ENCODE results near the gene RPL27. TPM values are rescaled to one million over a fixed set of nuclear protein-coding genes. Genes with fewer than 3 reads are reported as not detected.
"Not testable (repeated sequence)": the region's sequence is repeated elsewhere in the genome, so short reads cannot be mapped to it uniquely, and the experiment has no call there.

The RPL27 gene
- total RNA-seq = 1,000 to 10,000 TPM; 1,154 to 1,186 TPM

DNA sequence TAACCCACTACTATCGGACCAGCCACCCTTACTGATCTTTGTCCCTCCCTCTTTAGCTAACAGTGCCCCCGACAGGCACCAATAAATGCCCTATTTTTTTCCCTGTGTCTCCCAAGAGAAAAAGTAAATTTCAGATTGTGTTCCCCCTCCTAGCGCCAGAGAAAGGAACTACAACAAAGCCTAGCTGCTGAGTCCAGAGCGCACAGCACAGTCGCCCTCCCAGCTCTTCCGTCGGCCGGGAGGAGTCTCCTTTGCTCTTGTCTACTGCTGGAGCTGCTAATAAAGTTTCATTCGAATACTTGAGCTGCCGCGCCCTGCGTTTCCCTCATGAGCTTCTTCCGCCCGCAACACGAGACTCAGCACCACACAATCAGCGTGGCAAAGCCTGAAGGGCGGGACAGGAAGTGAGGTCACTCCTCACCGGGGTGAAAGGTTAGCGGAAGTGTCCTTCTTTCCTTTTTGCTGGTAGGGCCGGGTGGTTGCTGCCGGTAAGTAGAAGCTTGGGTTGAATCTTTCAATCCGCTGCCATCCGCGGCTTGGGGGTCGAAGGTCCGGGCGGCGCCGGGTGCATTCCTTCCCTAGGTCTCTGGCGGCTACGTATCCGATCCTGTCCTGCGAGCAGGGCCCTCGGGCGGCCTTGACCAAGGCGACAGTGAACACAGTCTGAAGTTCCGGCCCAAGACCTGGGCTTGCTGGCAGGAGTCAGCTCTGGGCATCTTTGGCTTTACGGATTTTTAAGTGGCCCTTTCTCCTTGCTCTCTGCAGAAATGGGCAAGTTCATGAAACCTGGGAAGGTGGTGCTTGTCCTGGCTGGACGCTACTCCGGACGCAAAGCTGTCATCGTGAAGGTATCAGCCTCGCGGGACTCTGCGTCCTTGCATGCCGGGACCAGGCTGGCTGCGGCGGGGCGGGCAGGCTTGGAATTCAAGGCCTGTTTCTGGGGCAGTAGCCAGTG, at the start of gene RPL27:
TSS of gene RPL27 (plus strand) at position 436 of the 955 bp plus-strand sequence. CDS start at position 768, 332 bp downstream.
- H3K27ac Mint-ChIP-seq = peak within 1 kb of the TSS; percentile 93
- peak; percentile 97 for ATAC-seq (replicated peaks)
- peaks cover 4% of the 10 kb centered on the region for H3K4me1 Mint-ChIP-seq
- H3K4me3 Mint-ChIP-seq = peak within 1 kb of the TSS; percentile 83
- H3K36me3 Mint-ChIP-seq (ENCODE audit: low read depth) = peaks cover 74% of the 10 kb centered on the region
- H3K9me3 Mint-ChIP-seq = no peaks in the 10 kb centered on the region
- H3K27me3 Mint-ChIP-seq = no peaks in the 10 kb centered on the region

DNA sequence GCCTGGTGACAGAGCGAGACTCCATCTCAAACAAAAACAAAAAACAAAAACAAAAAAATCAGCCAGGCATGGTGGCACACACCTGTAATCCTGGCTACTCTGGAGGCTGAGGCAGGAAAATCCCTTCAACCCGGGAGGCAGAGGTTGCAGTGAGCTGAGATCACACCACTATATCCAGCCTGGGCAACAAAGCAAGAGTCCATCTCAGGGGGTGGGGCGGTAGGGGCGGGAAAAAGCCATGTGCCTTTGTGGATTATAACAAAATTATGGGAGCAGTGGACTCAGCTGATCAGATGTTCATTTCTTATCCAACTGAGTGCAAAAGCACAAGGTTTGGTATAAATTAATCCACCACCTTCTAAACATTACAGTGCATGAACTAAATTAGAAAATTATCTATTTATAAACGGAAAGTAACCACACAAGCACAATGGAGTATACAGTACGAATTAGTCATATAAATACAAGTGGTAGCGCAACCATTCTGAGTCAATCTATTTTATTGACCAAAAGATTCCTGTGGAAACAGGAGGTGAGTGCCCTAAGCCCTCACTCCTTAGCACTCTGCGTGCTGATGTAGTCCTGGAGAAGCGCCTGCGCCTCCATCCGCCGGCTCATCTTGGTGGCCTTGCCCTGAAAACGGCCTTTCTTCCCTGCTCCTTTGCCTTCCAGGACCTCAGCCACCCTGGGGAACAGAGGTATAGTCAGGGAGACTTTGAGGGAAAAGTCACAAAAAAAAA, 48.0 kb upstream of the RPL27 start:
- Mint-ChIP-seq H3K4me3 (no peak overlapping the region), H3K9me3 (no peaks in the 10 kb centered on the region), H3K27me3 (no peaks in the 10 kb centered on the region), H3K27ac (no peak overlapping the region), H3K36me3 (ENCODE audit: low read depth) (peaks cover 76% of the 10 kb centered on the region), H3K4me1 (no peaks in the 10 kb centered on the region)
- ATAC-seq (replicated peaks) = no peak

DNA sequence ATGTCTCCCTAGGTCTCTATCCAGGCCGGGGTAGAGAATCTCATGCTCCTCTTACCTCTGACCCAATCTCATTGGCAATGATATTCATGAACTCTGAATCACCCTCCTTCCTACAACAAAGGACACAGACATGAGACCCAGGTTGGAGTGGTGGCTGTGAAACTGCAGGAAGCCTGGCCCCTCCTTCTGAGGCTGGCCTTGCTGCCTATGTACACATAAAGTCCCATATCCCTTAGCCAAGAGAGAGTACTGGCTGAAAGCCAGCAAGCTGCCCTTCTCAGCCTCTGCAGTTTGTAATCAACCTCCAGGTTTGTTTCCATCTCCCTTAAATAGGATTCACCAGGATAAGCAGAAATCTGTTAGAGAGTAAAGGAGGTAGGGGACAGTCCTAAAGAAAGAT, 44.5 kb upstream of the RPL27 start:
- no peak for ATAC-seq (replicated peaks)
- H3K9me3 Mint-ChIP-seq = no peaks in the 10 kb centered on the region
- no peaks in the 10 kb centered on the region for H3K27me3 Mint-ChIP-seq
- H3K36me3 Mint-ChIP-seq (ENCODE audit: low read depth) = peaks cover 95% of the 10 kb centered on the region
- no peak overlapping the region for H3K27ac Mint-ChIP-seq
- H3K4me1 Mint-ChIP-seq = no peaks in the 10 kb centered on the region
- no peak overlapping the region for H3K4me3 Mint-ChIP-seq

DNA sequence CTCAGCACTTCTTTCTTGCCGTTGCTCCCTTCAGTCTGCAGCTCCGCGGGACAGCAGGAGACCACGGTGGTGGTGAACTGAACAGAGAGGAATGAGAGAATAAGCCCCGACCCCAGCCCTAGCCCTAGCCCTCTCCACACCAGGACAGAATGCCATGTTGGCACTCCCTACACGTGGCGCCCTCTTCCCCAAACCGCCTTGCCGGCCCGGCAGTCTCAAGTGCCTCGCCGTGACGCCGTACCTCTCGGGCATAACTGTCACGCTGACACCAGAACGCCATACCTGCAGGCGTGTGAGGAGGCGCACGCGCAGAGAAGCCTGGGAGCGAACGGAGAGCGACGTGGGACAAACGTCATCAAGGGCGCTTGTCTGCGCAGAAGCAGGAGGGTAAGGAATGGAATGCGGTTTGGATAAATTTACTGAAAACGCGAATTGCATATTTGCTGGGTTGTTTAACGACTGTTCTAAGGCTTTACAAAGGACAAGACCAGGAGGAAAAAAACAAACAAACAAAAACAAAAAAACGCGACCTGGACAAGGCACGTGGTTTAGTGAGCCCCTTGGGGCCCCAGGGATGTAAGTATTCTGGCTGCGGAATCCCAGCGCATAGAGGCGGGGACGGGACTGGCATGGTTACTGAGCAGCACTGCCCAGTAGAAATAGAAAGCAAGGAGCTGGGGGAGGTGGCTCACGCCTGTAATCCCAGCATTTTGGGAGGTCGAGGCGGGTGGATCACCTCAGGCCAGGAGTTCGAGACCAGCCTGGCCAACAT, 33.9 kb upstream of the RPL27 start, which contains the start of gene AARSD1:
TSS of gene AARSD1 (minus strand) at position 294 of the 772 bp plus-strand sequence. CDS start at position 280, 14 bp downstream.
- Mint-ChIP-seq H3K4me3 (peak within 1 kb of the TSS; percentile 85), H3K4me1 (peaks cover 12% of the 10 kb centered on the region), H3K27ac (peak within 1 kb of the TSS; percentile 85), H3K36me3 (ENCODE audit: low read depth) (peaks cover 52% of the 10 kb centered on the region), H3K27me3 (no peaks in the 10 kb centered on the region), H3K9me3 (no peaks in the 10 kb centered on the region)
- ATAC-seq (replicated peaks) = peak; percentile 99

DNA sequence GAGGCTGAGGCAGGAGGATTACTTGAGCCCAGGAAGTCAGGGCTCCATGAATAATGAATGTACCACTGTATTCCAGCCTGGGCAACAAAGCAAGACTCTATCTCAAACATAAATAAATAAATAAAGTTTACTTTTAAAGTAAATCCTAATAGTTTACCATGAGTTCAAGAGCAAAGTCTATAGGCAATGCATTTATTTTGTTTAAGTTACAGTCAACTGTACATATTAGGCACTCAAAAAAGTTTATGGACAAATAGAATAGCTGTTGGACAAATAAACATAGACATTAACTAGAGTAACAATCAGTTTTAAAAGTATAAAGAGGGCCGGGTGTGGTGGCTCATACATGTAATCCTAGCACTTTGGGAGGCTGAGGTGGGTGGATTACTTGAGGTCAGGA, 30.3 kb upstream of the RPL27 start:
- H3K4me3 Mint-ChIP-seq = no peak overlapping the region
- H3K36me3 Mint-ChIP-seq (ENCODE audit: low read depth) = peaks cover 16% of the 10 kb centered on the region
- no peak for ATAC-seq (replicated peaks)
- peaks cover 12% of the 10 kb centered on the region for H3K4me1 Mint-ChIP-seq
- no peaks in the 10 kb centered on the region for H3K9me3 Mint-ChIP-seq
- H3K27me3 Mint-ChIP-seq = no peaks in the 10 kb centered on the region
- H3K27ac Mint-ChIP-seq = no peak overlapping the region

DNA sequence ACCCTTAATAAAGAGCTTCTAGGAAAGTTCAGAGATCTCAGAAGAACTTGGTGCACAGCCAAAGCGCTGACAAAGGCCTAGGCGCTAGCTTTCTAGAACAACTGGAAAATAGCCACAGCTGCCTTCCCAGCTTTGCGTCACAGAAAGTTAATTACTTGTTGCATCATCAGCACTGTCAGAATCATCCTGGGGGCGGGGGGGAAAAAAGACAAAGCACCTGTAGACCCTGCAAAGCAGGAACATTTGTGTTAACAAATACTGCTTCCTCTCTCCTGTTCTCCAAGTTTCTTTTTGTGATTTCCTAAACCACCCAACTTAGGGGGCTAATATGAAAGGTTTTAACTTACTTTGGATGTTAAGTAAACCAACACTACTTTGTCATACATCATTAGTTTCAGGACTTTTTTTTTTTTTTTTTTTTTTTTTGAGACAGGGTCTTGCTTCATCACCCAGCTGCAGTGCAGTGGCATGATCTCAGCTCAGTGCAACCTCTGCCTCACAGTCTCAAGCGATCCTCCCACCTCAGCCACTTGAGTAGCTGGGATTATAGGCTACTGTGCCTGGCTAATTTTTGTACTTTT, 29.1 kb upstream of the RPL27 start:
- Mint-ChIP-seq H3K4me1 (peaks cover 5% of the 10 kb centered on the region), H3K27me3 (no peaks in the 10 kb centered on the region), H3K9me3 (no peaks in the 10 kb centered on the region), H3K36me3 (ENCODE audit: low read depth) (peaks cover 5% of the 10 kb centered on the region), H3K4me3 (no peak overlapping the region), H3K27ac (no peak overlapping the region)
- ATAC-seq (replicated peaks) = no peak

- Mint-ChIP-seq H3K4me3 (no peak overlapping the region), H3K27ac (no peak overlapping the region), H3K27me3 (no peaks in the 10 kb centered on the region), H3K9me3 (no peaks in the 10 kb centered on the region), H3K4me1 (no peaks in the 10 kb centered on the region), H3K36me3 (ENCODE audit: low read depth) (no peaks in the 10 kb centered on the region)
- no peak for ATAC-seq (replicated peaks)
These were observed 26.6 kb upstream of the RPL27 start for GRCh38 chr17:42971589-42971988.

- not testable (repeated sequence) for H3K4me1 Mint-ChIP-seq, H3K9me3 Mint-ChIP-seq
These were observed 24.9 kb upstream of the RPL27 start for GRCh38 chr17:42973323-42973722.

GRCh38 chr17:42975265-42975664, 23.0 kb upstream of the RPL27 start:
- Mint-ChIP-seq H3K4me1 (peaks cover 6% of the 10 kb centered on the region), H3K4me3 (no peak overlapping the region), H3K27me3 (no peaks in the 10 kb centered on the region), H3K36me3 (ENCODE audit: low read depth) (peaks cover 4% of the 10 kb centered on the region), H3K9me3 (no peaks in the 10 kb centered on the region), H3K27ac (no peak overlapping the region)
- no peak for ATAC-seq (replicated peaks)

More at GRCh38 chr17:42973323-42973722, 24.9 kb upstream of the RPL27 start:
- H3K27ac Mint-ChIP-seq; H3K27me3 Mint-ChIP-seq; H3K36me3 Mint-ChIP-seq (ENCODE audit: low read depth); H3K4me3 Mint-ChIP-seq; ATAC-seq (replicated peaks): not testable (repeated sequence)

GRCh38 chr17:42975701-42976100, 22.5 kb upstream of the RPL27 start:
- H3K27me3 Mint-ChIP-seq; ATAC-seq (replicated peaks); H3K36me3 Mint-ChIP-seq (ENCODE audit: low read depth); H3K9me3 Mint-ChIP-seq; H3K4me1 Mint-ChIP-seq; H3K4me3 Mint-ChIP-seq; H3K27ac Mint-ChIP-seq: not testable (repeated sequence)

- Mint-ChIP-seq H3K9me3 (no peaks in the 10 kb centered on the region), H3K4me3 (peak within 1 kb of the TSS; percentile 93), H3K27me3 (no peaks in the 10 kb centered on the region), H3K27ac (peak within 1 kb of the TSS; percentile 95), H3K36me3 (ENCODE audit: low read depth) (peaks cover 46% of the 10 kb centered on the region), H3K4me1 (peaks cover 17% of the 10 kb centered on the region)
- ATAC-seq (replicated peaks) = peak; percentile 76
These were observed 18.5 kb upstream of the RPL27 start, which contains the start of gene PTGES3L for GRCh38 chr17:42979511-42980273. PTGES3L (minus strand) TSS chr17:42980080; CDS start chr17:42980053, 27 bp downstream.

GRCh38 chr17:42980274-42980765, 17.9 kb upstream of the RPL27 start, which contains the start of gene RUNDC1:
RUNDC1 (plus strand) TSS chr17:42980565; CDS start chr17:42980577, 12 bp downstream.
- Mint-ChIP-seq H3K27me3 (no peaks in the 10 kb centered on the region), H3K27ac (peak within 1 kb of the TSS; percentile 95), H3K9me3 (no peaks in the 10 kb centered on the region), H3K4me1 (peaks cover 17% of the 10 kb centered on the region), H3K36me3 (ENCODE audit: low read depth) (peaks cover 52% of the 10 kb centered on the region), H3K4me3 (peak within 1 kb of the TSS; percentile 93)
- ATAC-seq (replicated peaks) = peak; percentile 88

All from activated T-helper 17 cell treated with anti-CD3 and anti-CD28 coated beads, Interleukin-2, amount 50 U/mL, for 72 hours (primary cell).